Keratinocyte (primary cell): ENCODE measurements around the gene SNRK. TPM values are rescaled to one million over a fixed set of nuclear protein-coding genes. Genes with fewer than 3 reads are reported as not detected.

ENCODE experiments used
- DNase-seq: peaks from one replicate; pipeline ENCODE4 v3.0.0-alpha.2; 2011; ENCODE audit warnings: low read depth, missing footprints, low spot score
- FAIRE-seq: peaks from 2 replicates; lab custom pipeline; 2011; peaks lifted over from hg19 to GRCh38; lab: Jason Lieb, UNC
- H2AFZ ChIP-seq: 2 replicates; pipeline ENCODE4 v1.6.0; 2012; ENCODE audit warnings: low read length, control low read depth, inconsistent platforms; ENCODE audit not compliant: control insufficient read depth
- H3K27ac ChIP-seq: 2 replicates; pipeline ENCODE4 v1.5.1; 2011; ENCODE audit warnings: low read length; ENCODE audit not compliant: control insufficient read depth, insufficient read depth
- H3K27me3 ChIP-seq: 3 replicates; pipeline ENCODE4 v1.6.0; 2011; ENCODE audit warnings: low read length; ENCODE audit not compliant: control insufficient read depth, insufficient read depth; ENCODE audit errors: extremely low read depth
- H3K36me3 ChIP-seq, 2 experiments: 2 replicates in 1 of 2; 3 replicates in 1 of 2; pipeline ENCODE4 v1.5.1; 2011; ENCODE audit warnings: low read length in 2 of 2, mild to moderate bottlenecking in 1 of 2; ENCODE audit not compliant: control insufficient read depth in 2 of 2, insufficient read depth in 2 of 2; ENCODE audit errors: extremely low read depth in 1 of 2
- H3K4me1 ChIP-seq: 3 replicates; pipeline ENCODE4 v1.5.1; 2011; ENCODE audit warnings: low read length; ENCODE audit not compliant: control insufficient read depth, insufficient read depth; ENCODE audit errors: extremely low read depth
- H3K4me2 ChIP-seq: 3 replicates; pipeline ENCODE4 v1.6.0; 2011; ENCODE audit warnings: low read depth, low read length; ENCODE audit not compliant: control insufficient read depth, insufficient read depth; ENCODE audit errors: extremely low read depth
- H3K4me3 ChIP-seq, 3 experiments: fragments of 200-600 bp in 1 of 3; sonication (generic) in 1 of 3; 2 replicates in 2 of 3; 3 replicates in 1 of 3; pipeline ENCODE4 v1.5.1; 2011 to 2016; ENCODE audit warnings: low read length in 3 of 3, mild to moderate bottlenecking in 3 of 3, control low read depth in 2 of 3, inconsistent platforms in 1 of 3, low read depth in 1 of 3, mixed read lengths in 1 of 3, mixed run types in 1 of 3, moderate library complexity in 1 of 3; ENCODE audit not compliant: control insufficient read depth in 2 of 3, insufficient read depth in 2 of 3; ENCODE audit errors: extremely low read depth in 1 of 3
- H3K79me2 ChIP-seq: 2 replicates; pipeline ENCODE4 v1.6.0; 2012; ENCODE audit warnings: low read length; ENCODE audit not compliant: control insufficient read depth, insufficient read depth
- H3K9ac ChIP-seq: 3 replicates; pipeline ENCODE4 v1.6.0; 2011; ENCODE audit warnings: low read length; ENCODE audit not compliant: control insufficient read depth, insufficient read depth; ENCODE audit errors: extremely low read depth
- H3K9me1 ChIP-seq: 3 replicates; pipeline ENCODE4 v1.6.0; 2011; ENCODE audit warnings: low read length; ENCODE audit not compliant: control insufficient read depth, insufficient read depth; ENCODE audit errors: extremely low read depth
- H3K9me3 ChIP-seq: 2 replicates; pipeline ENCODE4 v1.5.1; 2012; ENCODE audit warnings: low read depth, low read length; ENCODE audit not compliant: control insufficient read depth
- H4K20me1 ChIP-seq: 3 replicates; pipeline ENCODE4 v1.6.0; 2011; ENCODE audit warnings: low read length; ENCODE audit not compliant: control insufficient read depth, insufficient read depth; ENCODE audit errors: extremely low read depth
- CTCF ChIP-seq, 3 experiments: IDR thresholded peaks in 1 of 3; conservative IDR thresholded peaks in 1 of 3; optimal IDR thresholded peaks in 1 of 3; 2 replicates in 2 of 3; 3 replicates in 1 of 3; pipeline versions ENCODE3 to v1.5.1; 2011; ENCODE audit warnings: low read length in 3 of 3, mild to moderate bottlenecking in 3 of 3, moderate library complexity in 2 of 3, control low read depth in 1 of 3, inconsistent platforms in 1 of 3; ENCODE audit not compliant: insufficient read depth in 2 of 3; ENCODE audit errors: extremely low read depth in 1 of 3
- EZH2 ChIP-seq: IDR thresholded peaks from one replicate; pipeline ENCODE4 v1.6.1; 2012; ENCODE audit warnings: inconsistent platforms, mild to moderate bottlenecking, low read length, moderate library complexity
- dilution Hi-C: fragments of 300-500 bp; cut with MboI; formaldehyde crosslinking; loops from one replicate; pipeline ENCODE4 v1.7.0; 2020; ENCODE audit warnings: low sequenced_read_pairs; ENCODE audit not compliant: extremely low pct_ligation_motif_present
- polyA plus RNA-seq, 5 experiments: library from polyadenylated mRNA; depleted of rRNA in 3 of 5; stranded (reverse) in 3 of 5; stranded (forward) in 1 of 5; unstranded in 1 of 5; fragments of >200 nt; gene quantifications; 1 replicate in 1 of 5; 2 replicates in 3 of 5; 3 replicates in 1 of 5; pipeline versions ENCODE4 v1.2.1 to v1.2.3, GENCODE V29; 2011 to 2012; ENCODE audit warnings: missing spikeins in 2 of 5, low read depth in 1 of 5, low replicate concordance in 1 of 5

The SNRK gene
- polyA plus RNA-seq, 1 donor (not counting 4 experiments of a cell fraction or from before 2014, with no cell fraction given), result 15.7 TPM

- no peak for DNase-seq
- dilution Hi-C loops, result no loop called here
- Histone ChIP-seq H3K9me1 (no peaks in the 10 kb centered on the region), H3K4me1 (no peaks in the 10 kb centered on the region), H3K4me3 (no peak overlapping the region), H2AFZ (no peak overlapping the region), H3K9ac (no peak overlapping the region), H3K79me2 (peaks cover 1% of the 10 kb centered on the region), H3K36me3 (peaks cover 30 to 35% of the 10 kb centered on the region in 2 experiments), H3K27ac (no peak overlapping the region), H3K4me2 (no peak overlapping the region), H4K20me1 (no peaks in the 10 kb centered on the region), H3K9me3 (no peaks in the 10 kb centered on the region), H3K27me3 (no peaks in the 10 kb centered on the region)
- no peak for FAIRE-seq
- TF ChIP-seq EZH2, result no peak
- no peak for TF ChIP-seq CTCF (optimal IDR thresholded peaks at IDR 0.05 in 1 of 3, IDR thresholded peaks at IDR 0.05 in 1 of 3, conservative IDR thresholded peaks at IDR 0.05 in 1 of 3; ENCODE audit: extremely low read depth in 1 of 3, insufficient read depth in 2 of 3, low read length in 3 of 3)
These were observed 58.9 kb downstream of the SNRK start for GRCh38 chr3:43345246-43345645.

- Histone ChIP-seq H3K27me3 (no peaks in the 10 kb centered on the region), H3K9me3 (no peaks in the 10 kb centered on the region), H3K4me3 (no peak overlapping the region), H3K4me2 (no peak overlapping the region), H3K36me3 (peaks cover 28 to 35% of the 10 kb centered on the region in 2 experiments), H4K20me1 (no peaks in the 10 kb centered on the region), H2AFZ (no peak overlapping the region), H3K4me1 (no peaks in the 10 kb centered on the region), H3K27ac (no peak overlapping the region), H3K9me1 (no peaks in the 10 kb centered on the region), H3K9ac (no peak overlapping the region), H3K79me2 (no peaks in the 10 kb centered on the region)
- dilution Hi-C loops, result no loop called here
- DNase-seq (no peak), FAIRE-seq (no peak)
- TF ChIP-seq CTCF (optimal IDR thresholded peaks at IDR 0.05 in 1 of 3, IDR thresholded peaks at IDR 0.05 in 1 of 3, conservative IDR thresholded peaks at IDR 0.05 in 1 of 3; ENCODE audit: extremely low read depth in 1 of 3, insufficient read depth in 2 of 3, low read length in 3 of 3), result no peak
- no peak for TF ChIP-seq EZH2
These were observed 59.5 kb downstream of the SNRK start for GRCh38 chr3:43345877-43346276.
